Kidney epithelial cell (primary cell): ENCODE measurements around the gene NCAPD2. TPM values are rescaled to one million over a fixed set of nuclear protein-coding genes. Genes with fewer than 3 reads are reported as not detected.
"Not testable (repeated sequence)": the region's sequence is repeated elsewhere in the genome, so short reads cannot be mapped to it uniquely, and the experiment has no call there.

ENCODE experiments used
- DNase-seq: peaks from one replicate; pipeline ENCODE4 v3.0.0-alpha.2; 2010; ENCODE audit warnings: low read depth
- H3K27me3 ChIP-seq: 2 replicates; pipeline ENCODE4 v1.6.0; 2011; ENCODE audit warnings: low read length; ENCODE audit not compliant: control insufficient read depth, insufficient read depth
- H3K36me3 ChIP-seq: 2 replicates; pipeline ENCODE4 v1.5.1; 2011; ENCODE audit warnings: low read length; ENCODE audit not compliant: control insufficient read depth, insufficient read depth
- H3K4me3 ChIP-seq: 2 replicates; pipeline ENCODE4 v1.5.1; 2011; ENCODE audit warnings: low read depth, mild to moderate bottlenecking, control low read depth, low read length
- CTCF ChIP-seq: IDR thresholded peaks from 2 replicates; pipeline ENCODE4 v1.5.1; 2011; ENCODE audit warnings: mild to moderate bottlenecking, moderate library complexity, low read length, control low read depth, inconsistent platforms; ENCODE audit not compliant: insufficient read depth, poor library complexity, severe bottlenecking
- total RNA-seq: library from RNA; depleted of rRNA; stranded (reverse); fragments of >200 nt; gene quantifications from 2 replicates; pipeline ENCODE4 v1.2.3, GENCODE V29; 2015

NCAPD2 gene
- total RNA-seq, 1 donor from 2014 or later, result 62.3 TPM

GRCh38 chr12:6476489-6476888 is 17.4 kb upstream of the NCAPD2 start:
- Histone ChIP-seq H3K36me3 (no peaks in the 10 kb centered on the region), H3K27me3 (no peaks in the 10 kb centered on the region), H3K4me3 (no peak overlapping the region)
- no peak for DNase-seq
- TF ChIP-seq CTCF, result no peak

GRCh38 chr12:6477601-6478377 is 16.1 kb upstream of the NCAPD2 start:
- not testable (repeated sequence) for H3K36me3 ChIP-seq, H3K4me3 ChIP-seq, DNase-seq, H3K27me3 ChIP-seq

- no peak for TF ChIP-seq CTCF
Measured at GRCh38 chr12:6478416-6478815, 15.5 kb upstream of the NCAPD2 start.

GRCh38 chr12:6488240-6488639 is 5.7 kb upstream of the NCAPD2 start:
- Histone ChIP-seq H3K27me3 (no peaks in the 10 kb centered on the region), H3K36me3 (no peaks in the 10 kb centered on the region), H3K4me3 (no peak overlapping the region)
- TF ChIP-seq CTCF, result no peak
- no peak for DNase-seq

More at GRCh38 chr12:6478416-6478815, 15.5 kb upstream of the NCAPD2 start:
- Histone ChIP-seq H3K36me3 (no peaks in the 10 kb centered on the region), H3K4me3 (no peak overlapping the region), H3K27me3 (no peaks in the 10 kb centered on the region)
- DNase-seq, result no peak

- Histone ChIP-seq H3K27me3 (no peaks in the 10 kb centered on the region), H3K36me3 (no peaks in the 10 kb centered on the region), H3K4me3 (no peak overlapping the region)
- TF ChIP-seq CTCF, result no peak
- no peak for DNase-seq
Measured at GRCh38 chr12:6489449-6489848, 4.5 kb upstream of the NCAPD2 start.

GRCh38 chr12:6490673-6491072 is 3.2 kb upstream of the NCAPD2 start:
- H3K27me3 ChIP-seq, H3K4me3 ChIP-seq, DNase-seq, H3K36me3 ChIP-seq: not testable (repeated sequence)
